Astrocyte (in vitro differentiated cells and primary cell): ENCODE measurements around the gene EDIL3.

Experiments used
- CTCF ChIP-seq: IDR thresholded peaks from 2 replicates; pipeline ENCODE4 v1.5.1; 2011; ENCODE audit warnings: low read depth, mild to moderate bottlenecking, inconsistent platforms, low read length, moderate library complexity; ENCODE audit not compliant: insufficient read depth
- EZH2 ChIP-seq: IDR thresholded peaks from 2 replicates; pipeline ENCODE4 v1.6.1; 2012; ENCODE audit warnings: mild to moderate bottlenecking, low read length, inconsistent platforms; ENCODE audit not compliant: insufficient read depth

GRCh38 chr5:84370176-84370575 is 14.5 kb downstream of the EDIL3 start:
- no peak for TF ChIP-seq CTCF
- no peak for TF ChIP-seq EZH2
